K562 (cell line): ENCODE measurements around the gene RABEPK. TPM values are rescaled to one million over a fixed set of nuclear protein-coding genes. Genes with fewer than 3 reads are reported as not detected.

Experiments used
- BRCA1 ChIP-seq, 2 experiments: fragments of 450-650 bp in 1 of 2; sonication (generic) in 1 of 2; formaldehyde crosslinking in 1 of 2; IDR thresholded peaks; 2 replicates each; pipeline versions ENCODE4 v1.5.0 to v1.6.1; 2017 to 2020; ENCODE audit warnings: mild to moderate bottlenecking in 1 of 2, missing genetic modification reagents in 1 of 2
- DPF2 ChIP-seq: fragments of 450-650 bp; IDR thresholded peaks from 2 replicates; pipeline ENCODE4 v1.6.1; 2016
- GABPA ChIP-seq: fragments of 200-800 bp; sonication (Bioruptor generic); conservative IDR thresholded peaks from 2 replicates; pipeline ENCODE4 v1.6.1; 2016; ENCODE audit warnings: low read depth, missing genetic modification characterization, missing compliant biosample characterization
- HIVEP1 ChIP-seq: fragments of 250-450 bp; sonication (Bioruptor Pico); IDR thresholded peaks from 2 replicates; pipeline ENCODE4 v1.4.0; 2020; ENCODE audit warnings: mild to moderate bottlenecking
- MBD1 ChIP-seq: fragments of 250-450 bp; sonication (Bioruptor Pico); IDR thresholded peaks from 2 replicates; pipeline ENCODE4 v1.8.0; 2022; ENCODE audit warnings: inconsistent platforms
- MYNN ChIP-seq, 2 experiments: sonication (generic); formaldehyde crosslinking in 1 of 2; IDR thresholded peaks; 2 replicates each; pipeline versions ENCODE4 v1.5.0 to v1.6.1; 2016 to 2020; ENCODE audit warnings: antibody characterized with exemption in 1 of 2, missing genetic modification reagents in 1 of 2
- NONO ChIP-seq, 2 experiments: fragments of 200-400 bp in 1 of 2; fragments of 450-650 bp in 1 of 2; formaldehyde crosslinking in 1 of 2; IDR thresholded peaks; 2 replicates each; pipeline ENCODE4 v1.6.1; 2017; ENCODE audit warnings: low read depth in 2 of 2, mild to moderate bottlenecking in 2 of 2, moderate library complexity in 2 of 2, low read length in 1 of 2
- PHF20 ChIP-seq: fragments of 450-650 bp; IDR thresholded peaks from 2 replicates; pipeline ENCODE4 v1.6.1; 2018; ENCODE audit not compliant: partially characterized antibody
- PPARD ChIP-seq: fragments of 250-450 bp; sonication (Bioruptor Pico); IDR thresholded peaks from 2 replicates; pipeline ENCODE4 v1.8.0; 2022; ENCODE audit warnings: inconsistent platforms, mild to moderate bottlenecking, moderate library complexity
- RBFOX2 ChIP-seq: fragments of 200-400 bp; formaldehyde crosslinking; IDR thresholded peaks from 2 replicates; pipeline ENCODE4 v1.6.1; 2017; ENCODE audit warnings: low read depth, mild to moderate bottlenecking, low read length, moderate library complexity
- TFAP4 ChIP-seq: sonication (generic); formaldehyde crosslinking; IDR thresholded peaks from 2 replicates; pipeline ENCODE4 v1.8.0; 2022; ENCODE audit warnings: missing genetic modification reagents, mild to moderate bottlenecking, moderate library complexity, borderline replicate concordance
- YY1 ChIP-seq, 3 experiments: IDR thresholded peaks; 2 replicates each; pipeline ENCODE4 v1.6.1; 2011; ENCODE audit warnings: low read length in 2 of 3, mild to moderate bottlenecking in 2 of 3, moderate library complexity in 2 of 3, borderline replicate concordance in 1 of 3, control low read depth in 1 of 3, low read depth in 1 of 3; ENCODE audit not compliant: insufficient read depth in 3 of 3, insufficient replicate concordance in 2 of 3, control insufficient read depth in 1 of 3, insufficient read length in 1 of 3; ENCODE audit errors: extremely low read depth in 1 of 3
- ZBTB40 ChIP-seq, 2 experiments: fragments of 450-650 bp in 1 of 2; sonication (generic) in 1 of 2; formaldehyde crosslinking in 1 of 2; IDR thresholded peaks; 2 replicates each; pipeline versions ENCODE4 v1.7.1 to v1.9.0; 2016 to 2022; ENCODE audit warnings: inconsistent platforms in 1 of 2, mild to moderate bottlenecking in 1 of 2, missing genetic modification reagents in 1 of 2
- polyA plus RNA-seq, 8 experiments: library from polyadenylated mRNA; depleted of rRNA in 4 of 8; stranded (reverse) in 5 of 8; unstranded in 3 of 8; fragments of >200 nt; fragmentation: Nextera tagmentation in 2 of 8; fragmentation: Illumina TruSeq in 1 of 8; extraction: Ambion mirVana in 2 of 8; extraction: Trizol in 1 of 8; gene quantifications; 2 replicates each; pipeline versions ENCODE4 v1.2.1 to v1.2.3, GENCODE V29; 2011 to 2014; ENCODE audit warnings: inconsistent platforms in 1 of 8, missing spikeins in 1 of 8
- total RNA-seq, 7 experiments: library from RNA; depleted of rRNA in 6 of 7; stranded (reverse); fragments of >200 nt in 6 of 7; fragmentation: Illumina TruSeq in 2 of 7; extraction: Trizol in 2 of 7; gene quantifications; 2 replicates each; pipeline versions ENCODE4 v1.2.1 to v1.2.3, GENCODE V29; 2011 to 2021; ENCODE audit warnings: low replicate concordance in 1 of 7

RABEPK gene
- total and polyA plus RNA-seq, 9 of the 15 experiments (the other 6 are each of a cell fraction or from before 2014, with no cell fraction given): 38.3 to 113 (median 52.8) TPM

GRCh38 chr9:125200216-125201047, at the start of gene RABEPK (continued):
- TF ChIP-seq ZBTB40 (IDR thresholded peaks at IDR 0.05) (peak; percentile 87), ZBTB40 (CRISPR knock-in tag; IDR thresholded peaks at IDR 0.05) (no peak), DPF2 (no peak), HIVEP1 (CRISPR knock-in tag) (no peak), MYNN (IDR thresholded peaks at IDR 0.05) (no peak), MYNN (CRISPR knock-in tag; IDR thresholded peaks at IDR 0.05) (no peak), RBFOX2 (peak; percentile 97), BRCA1 (IDR thresholded peaks at IDR 0.05) (no peak), BRCA1 (CRISPR knock-in tag; IDR thresholded peaks at IDR 0.05) (no peak), PHF20 (peak; percentile 60), YY1 (IDR thresholded peaks at IDR 0.05; ENCODE audit: borderline replicate concordance in 1 of 3, control insufficient read depth in 1 of 3, extremely low read depth in 1 of 3, insufficient read depth in 3 of 3, insufficient read length in 1 of 3, insufficient replicate concordance in 2 of 3, low read depth in 1 of 3, low read length in 2 of 3) (peak in 2 of 3 experiments; percentile 10 to 34), TFAP4 (peak; percentile 76), NONO (IDR thresholded peaks at IDR 0.05; ENCODE audit: low read depth in 2 of 2, low read length in 1 of 2) (0 out of 4 replicates have a peak, but pooled peaks of 1 of the 2 experiments have one; percentile 5), PPARD (CRISPR knock-in tag) (no peak), MBD1 (CRISPR knock-in tag) (no peak), GABPA (tag) (peak; percentile 86)
